Duodenal mucosa (tissue), 2 donors: ENCODE results near the gene CIB4.
A peak's percentile ranks its signal among the peaks of the same experiment; 100 is the strongest.
"Not testable (repeated sequence)": the region's sequence is repeated elsewhere in the genome, so short reads cannot be mapped to it uniquely, and the experiment has no call there.

Experiments
- H3K27ac ChIP-seq: one replicate; pipeline ENCODE4 v1.7.0; 2013; ENCODE audit warnings: low read depth, low read length
- H3K27me3 ChIP-seq, 2 donors: one replicate each; pipeline ENCODE4 v1.7.0; 2013; ENCODE audit warnings: low read length in 2 of 2, control low read depth in 1 of 2; ENCODE audit not compliant: insufficient read depth in 2 of 2, control insufficient read depth in 1 of 2
- H3K36me3 ChIP-seq, 2 donors: one replicate each; pipeline ENCODE4 v1.7.0; 2013; ENCODE audit warnings: low read length in 2 of 2, control low read depth in 1 of 2; ENCODE audit not compliant: insufficient read depth in 2 of 2, control insufficient read depth in 1 of 2
- H3K4me1 ChIP-seq, 2 donors: one replicate each; pipeline ENCODE4 v1.7.0; 2013; ENCODE audit warnings: low read length in 2 of 2, control low read depth in 1 of 2; ENCODE audit not compliant: insufficient read depth in 2 of 2, control insufficient read depth in 1 of 2
- H3K4me3 ChIP-seq, 2 donors: one replicate each; pipeline ENCODE4 v1.7.0; 2013; ENCODE audit warnings: low read length in 2 of 2, low read depth in 1 of 2
- H3K9ac ChIP-seq, 2 donors: one replicate each; pipeline ENCODE4 v1.7.0; 2013; ENCODE audit warnings: low read length in 2 of 2, low read depth in 1 of 2
- H3K9me3 ChIP-seq, 2 donors: one replicate each; pipeline ENCODE4 v1.7.0; 2013; ENCODE audit warnings: low read length in 2 of 2, control low read depth in 1 of 2; ENCODE audit not compliant: control insufficient read depth in 1 of 2

The CIB4 gene

GRCh38 chr2:26570083-26570430, 71.1 kb downstream of the CIB4 start:
- Histone ChIP-seq H3K4me1 (no peaks in the 10 kb centered on the region), H3K27ac (no peak overlapping the region), H3K27me3 (peaks cover 4 to 14% of the 10 kb centered on the region in 2 donors)

DNA sequence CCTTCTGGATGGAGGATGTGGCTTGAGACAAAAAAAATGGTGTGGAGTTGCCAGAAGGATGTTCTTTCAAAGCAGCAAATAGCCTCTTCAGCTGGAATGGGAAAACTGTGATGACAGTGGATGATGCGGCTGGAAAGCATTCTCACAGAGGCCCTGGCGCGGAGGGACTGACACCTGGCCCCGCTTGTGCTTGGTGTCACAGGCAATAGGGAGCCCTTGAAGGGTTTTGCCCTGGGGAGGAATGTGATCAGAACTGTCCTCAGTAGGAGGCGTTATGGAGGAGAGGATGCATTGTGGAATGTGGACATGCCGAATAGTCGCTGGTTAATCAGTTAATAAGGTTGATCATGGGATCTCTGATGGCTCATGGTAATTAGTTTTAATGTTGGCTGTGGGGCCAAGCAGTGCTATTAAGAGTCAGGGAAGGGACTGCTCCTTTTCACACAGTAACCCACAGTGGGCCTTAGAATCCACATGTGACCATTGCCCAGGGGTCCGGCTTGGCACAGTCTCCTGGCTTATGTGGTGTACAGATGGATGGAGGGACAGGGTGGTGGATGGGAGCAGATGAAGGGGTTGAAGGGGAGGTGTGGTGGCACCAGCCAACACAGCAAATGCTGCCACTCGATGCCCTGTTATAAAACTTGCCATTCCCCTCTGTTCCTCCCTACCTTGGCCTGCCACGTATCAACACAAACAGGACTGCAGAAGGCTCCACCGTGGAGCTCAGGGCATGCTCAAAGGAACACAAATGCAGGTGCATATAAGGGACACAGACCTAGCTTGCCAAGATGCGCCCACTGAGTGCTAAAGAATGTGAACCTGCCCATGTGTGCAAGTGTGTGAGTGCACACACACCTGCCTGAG, 71.7 kb downstream of the CIB4 start:
- no peaks in the 10 kb centered on the region for H3K4me1 ChIP-seq

More at GRCh38 chr2:26570083-26570430, 71.1 kb downstream of the CIB4 start:
- no peaks in the 10 kb centered on the region for H3K36me3 ChIP-seq
- no peaks in the 10 kb centered on the region for H3K9me3 ChIP-seq
- H3K4me3 ChIP-seq, result no peak overlapping the region
- H3K9ac ChIP-seq, result no peak overlapping the region

GRCh38 chr2:26568076-26568890, 72.9 kb downstream of the CIB4 start:
- H3K27me3 ChIP-seq, result peaks cover 20 to 28% of the 10 kb centered on the region in 2 donors
- H3K27ac ChIP-seq, result no peak overlapping the region

More for the DNA sequence above, 71.7 kb downstream of the CIB4 start:
- no peaks in the 10 kb centered on the region for H3K36me3 ChIP-seq
- no peak overlapping the region for H3K9ac ChIP-seq
- no peak overlapping the region for H3K4me3 ChIP-seq
- no peaks in the 10 kb centered on the region for H3K9me3 ChIP-seq
- H3K27me3 ChIP-seq, result peaks cover 9 to 18% of the 10 kb centered on the region in 2 donors
- H3K27ac ChIP-seq, result no peak overlapping the region

GRCh38 chr2:26567534-26567933, 73.6 kb downstream of the CIB4 start:
- Histone ChIP-seq H3K27me3 (peaks cover 28 to 32% of the 10 kb centered on the region in 2 donors), H3K4me3 (no peak overlapping the region), H3K4me1 (peaks cover 0 to 10% of the 10 kb centered on the region in 2 donors), H3K36me3 (no peaks in the 10 kb centered on the region), H3K9ac (no peak overlapping the region), H3K9me3 (no peaks in the 10 kb centered on the region), H3K27ac (no peak overlapping the region)

More at GRCh38 chr2:26568076-26568890, 72.9 kb downstream of the CIB4 start:
- no peaks in the 10 kb centered on the region for H3K9me3 ChIP-seq
- H3K4me3 ChIP-seq, result no peak overlapping the region
- H3K9ac ChIP-seq, result no peak overlapping the region
- H3K4me1 ChIP-seq, result peaks cover 0 to 2% of the 10 kb centered on the region in 2 donors
- no peaks in the 10 kb centered on the region for H3K36me3 ChIP-seq

GRCh38 chr2:26566731-26567130, 74.4 kb downstream of the CIB4 start:
- not testable (repeated sequence) for H3K9ac ChIP-seq, H3K9me3 ChIP-seq, H3K4me3 ChIP-seq, H3K27ac ChIP-seq, H3K36me3 ChIP-seq
- H3K27me3 ChIP-seq, result peaks cover 34 to 37% of the 10 kb centered on the region in 2 donors
- peaks cover 5 to 11% of the 10 kb centered on the region in 2 donors for H3K4me1 ChIP-seq

DNA sequence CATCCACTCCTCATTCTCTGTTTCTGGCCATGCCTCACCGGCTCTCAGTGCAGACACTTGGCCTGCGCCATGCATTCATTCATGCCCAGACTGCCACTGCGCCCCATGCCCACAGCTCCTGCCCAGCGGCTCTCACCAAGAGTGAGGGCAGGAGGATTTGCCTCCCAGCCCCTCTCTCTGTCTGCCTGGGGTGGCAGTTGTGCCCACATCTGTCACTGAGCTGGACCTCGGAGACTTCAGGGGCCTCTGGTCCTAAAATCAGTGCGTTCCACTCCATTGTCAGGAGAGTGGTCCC, 75.1 kb downstream of the CIB4 start:
- H3K4me1 ChIP-seq, result peaks cover 6 to 11% of the 10 kb centered on the region in 2 donors
- no peaks in the 10 kb centered on the region for H3K9me3 ChIP-seq
- no peaks in the 10 kb centered on the region for H3K36me3 ChIP-seq
- H3K4me3 ChIP-seq, result no peak overlapping the region
- no peak overlapping the region for H3K27ac ChIP-seq
- peaks cover 40 to 41% of the 10 kb centered on the region in 2 donors for H3K27me3 ChIP-seq
- no peak overlapping the region for H3K9ac ChIP-seq

DNA sequence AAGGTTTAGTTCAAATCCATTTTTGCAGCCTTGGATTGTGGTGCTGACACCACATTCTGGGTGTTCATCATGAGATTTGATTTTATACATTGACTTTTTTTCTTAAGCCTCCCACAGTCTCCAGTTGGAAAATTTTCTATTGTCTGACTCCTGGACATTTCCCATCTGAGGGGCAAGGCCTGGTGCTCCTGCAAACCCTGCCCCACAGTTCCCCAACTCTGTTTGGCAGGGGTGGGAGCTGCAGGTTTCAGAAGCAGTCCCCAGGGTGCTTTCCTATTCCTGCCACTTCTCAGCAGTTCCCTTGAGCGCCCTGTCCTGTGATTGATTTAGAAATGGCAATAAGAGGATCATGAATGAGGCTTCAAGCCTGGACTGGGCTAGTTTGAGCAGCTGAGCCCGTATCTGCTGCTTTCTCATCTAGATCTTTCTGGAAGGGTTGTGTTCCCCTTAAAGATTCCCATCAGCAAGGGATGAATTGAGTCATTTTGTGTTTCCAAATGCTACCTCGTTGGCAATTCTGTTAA, 77.0 kb downstream of the CIB4 start:
- H3K4me3 ChIP-seq, result no peak overlapping the region

DNA sequence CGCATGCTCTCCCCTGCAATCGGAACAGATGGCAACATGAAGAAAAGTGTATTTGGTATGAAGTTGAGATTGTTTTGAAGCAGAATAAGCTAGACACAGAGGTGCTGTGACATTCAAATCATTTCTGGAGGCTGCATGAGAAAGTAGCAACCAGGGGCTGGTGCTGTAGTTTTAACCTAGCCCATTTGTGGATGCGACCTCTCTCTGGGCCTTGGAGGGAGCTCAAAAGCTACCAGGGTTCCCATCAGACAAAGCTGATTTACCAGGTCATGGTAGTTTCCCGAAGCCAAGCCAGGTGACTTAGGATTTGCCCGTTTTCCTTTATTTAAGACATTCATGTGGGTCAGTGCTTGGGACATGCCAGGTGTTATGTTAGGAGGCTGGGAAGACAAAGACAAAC, 77.5 kb downstream of the CIB4 start:
- Histone ChIP-seq H3K4me3 (no peak overlapping the region), H3K4me1 (peaks cover 6 to 11% of the 10 kb centered on the region in 2 donors), H3K27ac (no peak overlapping the region), H3K27me3 (peaks cover 52 to 56% of the 10 kb centered on the region in 2 donors), H3K36me3 (no peaks in the 10 kb centered on the region), H3K9me3 (no peaks in the 10 kb centered on the region), H3K9ac (no peak overlapping the region)

More for the DNA sequence above, 77.0 kb downstream of the CIB4 start:
- no peaks in the 10 kb centered on the region for H3K9me3 ChIP-seq
- peaks cover 6 to 11% of the 10 kb centered on the region in 2 donors for H3K4me1 ChIP-seq
- no peak overlapping the region for H3K27ac ChIP-seq
- H3K36me3 ChIP-seq, result no peaks in the 10 kb centered on the region
- H3K9ac ChIP-seq, result no peak overlapping the region
- peaks cover 47 to 51% of the 10 kb centered on the region in 2 donors for H3K27me3 ChIP-seq

DNA sequence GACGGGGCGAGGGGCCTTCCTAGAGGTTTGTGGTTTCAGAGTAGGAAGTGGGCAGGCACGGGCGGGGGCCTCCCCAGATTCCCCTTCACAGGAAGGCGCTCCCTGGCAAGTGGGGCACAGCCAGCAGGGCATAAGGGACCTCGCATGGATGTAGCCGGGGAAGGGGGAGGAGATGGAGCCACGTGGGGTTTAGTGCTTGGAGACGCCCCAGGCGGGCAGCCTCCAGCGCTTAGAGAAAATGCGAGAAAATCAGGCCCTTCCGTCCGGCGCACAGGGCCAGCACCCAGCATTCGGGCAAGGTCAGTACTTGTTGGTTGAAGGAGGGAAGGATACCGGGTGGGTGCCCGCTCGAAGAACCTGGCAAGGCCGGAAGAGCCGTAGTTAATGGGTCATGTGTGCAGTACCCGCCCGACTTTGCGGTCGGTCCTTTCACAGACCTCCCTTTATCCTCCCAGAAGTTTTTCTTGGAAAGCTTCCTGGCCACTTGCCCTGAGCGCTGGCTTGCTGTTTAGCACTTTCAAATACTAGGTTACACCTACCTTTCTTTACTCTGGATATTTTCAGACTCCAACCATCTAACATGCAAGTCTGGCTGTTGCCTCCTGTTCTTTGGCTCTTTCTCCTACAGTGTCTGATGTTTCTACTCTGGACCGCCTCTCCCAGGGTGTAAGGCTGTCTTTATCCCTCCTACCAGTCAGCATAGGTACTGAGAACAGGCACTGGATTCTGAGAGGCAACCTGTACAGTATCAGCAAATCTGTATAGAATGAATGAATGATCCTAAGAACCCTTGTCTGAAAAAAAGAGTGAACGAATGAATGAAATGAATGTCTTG, 78.1 kb downstream of the CIB4 start:
- H3K9me3 ChIP-seq, result no peaks in the 10 kb centered on the region
- H3K4me1 ChIP-seq, result peaks cover 6 to 11% of the 10 kb centered on the region in 2 donors
- H3K9ac ChIP-seq, result no peak overlapping the region
- peak overlapping the region; percentile 51 to 53 for H3K4me3 ChIP-seq
- no peaks in the 10 kb centered on the region for H3K36me3 ChIP-seq
- H3K27ac ChIP-seq, result no peak overlapping the region
- H3K27me3 ChIP-seq, result peaks cover 59 to 62% of the 10 kb centered on the region in 2 donors
